HepG2 (cell line): Measurements from ENCODE around the gene FUCA2. TPM values are rescaled to one million over a fixed set of nuclear protein-coding genes. Genes with fewer than 3 reads are reported as not detected.

ENCODE experiments used
- CC2D1A ChIP-seq: sonication (generic); formaldehyde crosslinking; IDR thresholded peaks from 2 replicates; pipeline ENCODE4 v1.8.1; 2023; ENCODE audit warnings: mild to moderate bottlenecking, missing genetic modification reagents
- CREB1 ChIP-seq, 2 experiments: fragments of 450-650 bp in 1 of 2; IDR thresholded peaks; 2 replicates each; pipeline ENCODE4 v1.6.1; 2016 to 2017; ENCODE audit warnings: control low read depth in 1 of 2, mild to moderate bottlenecking in 1 of 2, missing compliant biosample characterization in 1 of 2, missing genetic modification characterization in 1 of 2
- ERF ChIP-seq: IDR thresholded peaks from 2 replicates; pipeline ENCODE4 v1.6.1; 2018; ENCODE audit warnings: missing biosample characterization, missing genetic modification reagents
- FOXA3 ChIP-seq: IDR thresholded peaks from 2 replicates; pipeline ENCODE4 v1.6.1; 2016; ENCODE audit warnings: missing genetic modification reagents, missing compliant biosample characterization
- HES4 ChIP-seq: sonication (generic); formaldehyde crosslinking; IDR thresholded peaks from 2 replicates; pipeline ENCODE4 v1.9.0; 2021; ENCODE audit warnings: mild to moderate bottlenecking, missing genetic modification reagents, borderline replicate concordance
- HNF4A ChIP-seq: sonication (generic); formaldehyde crosslinking; IDR thresholded peaks from 2 replicates; pipeline ENCODE4 v1.4.0; 2020; ENCODE audit warnings: missing genetic modification reagents
- KLF6 ChIP-seq: IDR thresholded peaks from 2 replicates; pipeline ENCODE4 v1.8.0; 2016; ENCODE audit warnings: missing biosample characterization, missing genetic modification reagents
- NRL ChIP-seq: sonication (generic); formaldehyde crosslinking; IDR thresholded peaks from 2 replicates; pipeline ENCODE4 v1.5.0; 2020; ENCODE audit warnings: missing genetic modification reagents, mild to moderate bottlenecking, moderate library complexity, borderline replicate concordance
- SMAD9 ChIP-seq: sonication (generic); formaldehyde crosslinking; IDR thresholded peaks from 2 replicates; pipeline ENCODE4 v1.5.1; 2020; ENCODE audit warnings: mild to moderate bottlenecking, missing genetic modification reagents
- ZFP1 ChIP-seq: IDR thresholded peaks from 2 replicates; pipeline ENCODE4 v1.6.1; 2016
- ZNF207 ChIP-seq: fragments of 450-650 bp; IDR thresholded peaks from 2 replicates; pipeline ENCODE4 v1.6.1; 2016; ENCODE audit warnings: antibody characterized with exemption, borderline replicate concordance
- ZSCAN5A ChIP-seq: sonication (generic); formaldehyde crosslinking; IDR thresholded peaks from 2 replicates; pipeline ENCODE4 v1.8.0; 2022; ENCODE audit warnings: mild to moderate bottlenecking, missing genetic modification reagents, borderline replicate concordance
- polyA plus RNA-seq, 8 experiments: library from polyadenylated mRNA; depleted of rRNA in 3 of 8; stranded (reverse) in 7 of 8; unstranded in 1 of 8; fragments of >200 nt; fragmentation: Illumina TruSeq in 4 of 8; extraction: Trizol in 4 of 8; gene quantifications; 2 replicates each; pipeline versions ENCODE4 v1.2.1 to v1.2.3, GENCODE V29; 2011 to 2016; ENCODE audit warnings: low read depth in 4 of 8, missing spikeins in 1 of 8, mixed read lengths in 1 of 8; ENCODE audit not compliant: insufficient read depth in 1 of 8
- total RNA-seq, 5 experiments: library from RNA; depleted of rRNA; stranded (reverse); fragments of >200 nt; fragmentation: Illumina TruSeq; extraction: Trizol; gene quantifications; 2 replicates each; pipeline ENCODE4 v1.2.3, GENCODE V29; 2016; ENCODE audit warnings: low read depth in 1 of 5
- TF ChIP-seq, protein P1 (sequence below): sonication (generic); formaldehyde crosslinking; IDR thresholded peaks from one replicate; pipeline ENCODE4 v1.5.1; 2020; ENCODE audit warnings: mild to moderate bottlenecking, missing genetic modification reagents; ENCODE audit errors: not compliant biosample characterization
- TF ChIP-seq, protein P2 (sequence below): sonication (generic); formaldehyde crosslinking; IDR thresholded peaks from 2 replicates; pipeline ENCODE4 v1.4.0; 2020; ENCODE audit warnings: missing genetic modification reagents, borderline replicate concordance

The FUCA2 gene
- total and polyA plus RNA-seq, 2 of the 13 experiments (the other 11 are each of a cell fraction or from before 2014, with no cell fraction given): 87.4 to 144 TPM

- TF ChIP-seq ZSCAN5A (CRISPR knock-in tag) (peak; percentile 84; the same call in 1 of the 2 replicates), ZNF207 (no peak), ERF (CRISPR knock-in tag) (peak; percentile 61), SMAD9 (peak; percentile 62; the same call in 1 of the 2 replicates), HNF4A (CRISPR knock-in tag) (peak; percentile 72), ZFP1 (peak; percentile 66), HES4 (peak; percentile 98), CC2D1A (CRISPR knock-in tag) (no peak; the same call in 1 of the 2 replicates), KLF6 (CRISPR knock-in tag) (peak; percentile 68; the same call in 1 of the 2 replicates), NRL (CRISPR knock-in tag) (peak; percentile 98), FOXA3 (peak; percentile 44; the same call in 1 of the 2 replicates), CREB1 (IDR thresholded peaks at IDR 0.05) (peak; percentile 2; the same call in 1 of the 2 replicates), CREB1 (CRISPR knock-in tag; IDR thresholded peaks at IDR 0.05) (no peak)
- TF ChIP-seq, protein P1, sequence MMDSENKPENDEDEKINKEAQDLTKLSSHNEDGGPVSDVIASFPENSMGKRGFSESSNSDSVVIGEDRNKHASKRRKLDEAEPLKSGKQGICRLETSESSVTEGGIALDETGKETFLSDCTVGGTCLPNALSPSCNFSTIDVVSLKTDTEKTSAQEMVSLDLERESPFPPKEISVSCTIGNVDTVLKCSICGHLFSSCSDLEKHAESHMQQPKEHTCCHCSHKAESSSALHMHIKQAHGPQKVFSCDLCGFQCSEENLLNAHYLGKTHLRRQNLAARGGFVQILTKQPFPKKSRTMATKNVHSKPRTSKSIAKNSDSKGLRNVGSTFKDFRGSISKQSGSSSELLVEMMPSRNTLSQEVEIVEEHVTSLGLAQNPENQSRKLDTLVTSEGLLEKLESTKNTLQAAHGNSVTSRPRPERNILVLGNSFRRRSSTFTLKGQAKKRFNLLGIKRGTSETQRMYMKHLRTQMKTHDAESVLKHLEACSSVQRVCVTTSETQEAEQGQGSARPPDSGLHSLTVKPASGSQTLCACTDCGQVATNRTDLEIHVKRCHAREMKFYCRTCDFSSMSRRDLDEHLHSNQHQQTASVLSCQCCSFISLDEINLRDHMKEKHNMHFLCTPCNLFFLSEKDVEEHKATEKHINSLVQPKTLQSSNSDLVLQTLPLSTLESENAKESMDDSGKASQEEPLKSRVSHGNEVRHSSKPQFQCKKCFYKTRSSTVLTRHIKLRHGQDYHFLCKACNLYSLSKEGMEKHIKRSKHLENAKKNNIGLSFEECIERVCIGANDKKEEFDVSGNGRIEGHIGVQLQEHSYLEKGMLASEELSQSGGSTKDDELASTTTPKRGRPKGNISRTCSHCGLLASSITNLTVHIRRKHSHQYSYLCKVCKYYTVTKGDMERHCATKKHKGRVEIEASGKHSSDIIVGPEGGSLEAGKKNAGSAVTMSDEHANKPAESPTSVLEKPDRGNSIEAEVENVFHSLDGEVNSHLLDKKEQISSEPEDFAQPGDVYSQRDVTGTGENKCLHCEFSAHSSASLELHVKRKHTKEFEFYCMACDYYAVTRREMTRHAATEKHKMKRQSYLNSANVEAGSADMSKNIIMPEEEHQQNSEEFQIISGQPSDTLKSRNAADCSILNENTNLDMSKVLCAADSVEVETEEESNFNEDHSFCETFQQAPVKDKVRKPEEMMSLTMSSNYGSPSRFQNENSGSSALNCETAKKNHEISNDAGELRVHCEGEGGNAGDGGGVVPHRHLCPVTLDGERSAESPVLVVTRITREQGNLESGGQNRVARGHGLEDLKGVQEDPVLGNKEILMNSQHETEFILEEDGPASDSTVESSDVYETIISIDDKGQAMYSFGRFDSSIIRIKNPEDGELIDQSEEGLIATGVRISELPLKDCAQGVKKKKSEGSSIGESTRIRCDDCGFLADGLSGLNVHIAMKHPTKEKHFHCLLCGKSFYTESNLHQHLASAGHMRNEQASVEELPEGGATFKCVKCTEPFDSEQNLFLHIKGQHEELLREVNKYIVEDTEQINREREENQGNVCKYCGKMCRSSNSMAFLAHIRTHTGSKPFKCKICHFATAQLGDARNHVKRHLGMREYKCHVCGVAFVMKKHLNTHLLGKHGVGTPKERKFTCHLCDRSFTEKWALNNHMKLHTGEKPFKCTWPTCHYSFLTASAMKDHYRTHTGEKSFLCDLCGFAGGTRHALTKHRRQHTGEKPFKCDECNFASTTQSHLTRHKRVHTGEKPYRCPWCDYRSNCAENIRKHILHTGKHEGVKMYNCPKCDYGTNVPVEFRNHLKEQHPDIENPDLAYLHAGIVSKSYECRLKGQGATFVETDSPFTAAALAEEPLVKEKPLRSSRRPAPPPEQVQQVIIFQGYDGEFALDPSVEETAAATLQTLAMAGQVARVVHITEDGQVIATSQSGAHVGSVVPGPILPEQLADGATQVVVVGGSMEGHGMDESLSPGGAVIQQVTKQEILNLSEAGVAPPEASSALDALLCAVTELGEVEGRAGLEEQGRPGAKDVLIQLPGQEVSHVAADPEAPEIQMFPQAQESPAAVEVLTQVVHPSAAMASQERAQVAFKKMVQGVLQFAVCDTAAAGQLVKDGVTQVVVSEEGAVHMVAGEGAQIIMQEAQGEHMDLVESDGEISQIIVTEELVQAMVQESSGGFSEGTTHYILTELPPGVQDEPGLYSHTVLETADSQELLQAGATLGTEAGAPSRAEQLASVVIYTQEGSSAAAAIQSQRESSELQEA (CRISPR knock-in tag): peak; percentile 98
- TF ChIP-seq, protein P2, sequence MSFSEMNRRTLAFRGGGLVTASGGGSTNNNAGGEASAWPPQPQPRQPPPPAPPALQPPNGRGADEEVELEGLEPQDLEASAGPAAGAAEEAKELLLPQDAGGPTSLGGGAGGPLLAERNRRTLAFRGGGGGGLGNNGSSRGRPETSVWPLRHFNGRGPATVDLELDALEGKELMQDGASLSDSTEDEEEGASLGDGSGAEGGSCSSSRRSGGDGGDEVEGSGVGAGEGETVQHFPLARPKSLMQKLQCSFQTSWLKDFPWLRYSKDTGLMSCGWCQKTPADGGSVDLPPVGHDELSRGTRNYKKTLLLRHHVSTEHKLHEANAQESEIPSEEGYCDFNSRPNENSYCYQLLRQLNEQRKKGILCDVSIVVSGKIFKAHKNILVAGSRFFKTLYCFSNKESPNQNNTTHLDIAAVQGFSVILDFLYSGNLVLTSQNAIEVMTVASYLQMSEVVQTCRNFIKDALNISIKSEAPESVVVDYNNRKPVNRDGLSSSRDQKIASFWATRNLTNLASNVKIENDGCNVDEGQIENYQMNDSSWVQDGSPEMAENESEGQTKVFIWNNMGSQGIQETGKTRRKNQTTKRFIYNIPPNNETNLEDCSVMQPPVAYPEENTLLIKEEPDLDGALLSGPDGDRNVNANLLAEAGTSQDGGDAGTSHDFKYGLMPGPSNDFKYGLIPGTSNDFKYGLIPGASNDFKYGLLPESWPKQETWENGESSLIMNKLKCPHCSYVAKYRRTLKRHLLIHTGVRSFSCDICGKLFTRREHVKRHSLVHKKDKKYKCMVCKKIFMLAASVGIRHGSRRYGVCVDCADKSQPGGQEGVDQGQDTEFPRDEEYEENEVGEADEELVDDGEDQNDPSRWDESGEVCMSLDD (CRISPR knock-in tag): peak; percentile 58; the same call in 1 of the 2 replicates
These were observed at the start of gene FUCA2 (continued) for GRCh38 chr6:143510991-143511891.
